ENCODE results near the gene HEATR1. TPM values are rescaled to one million over a fixed set of nuclear protein-coding genes. Genes with fewer than 3 reads are reported as not detected.
"Not testable (repeated sequence)": the region's sequence is repeated elsewhere in the genome, so short reads cannot be mapped to it uniquely, and the experiment has no call there.

The HEATR1 gene
- total RNA-seq, 2 donors from 2014 or later = 34.2 to 45.6 TPM

DNA sequence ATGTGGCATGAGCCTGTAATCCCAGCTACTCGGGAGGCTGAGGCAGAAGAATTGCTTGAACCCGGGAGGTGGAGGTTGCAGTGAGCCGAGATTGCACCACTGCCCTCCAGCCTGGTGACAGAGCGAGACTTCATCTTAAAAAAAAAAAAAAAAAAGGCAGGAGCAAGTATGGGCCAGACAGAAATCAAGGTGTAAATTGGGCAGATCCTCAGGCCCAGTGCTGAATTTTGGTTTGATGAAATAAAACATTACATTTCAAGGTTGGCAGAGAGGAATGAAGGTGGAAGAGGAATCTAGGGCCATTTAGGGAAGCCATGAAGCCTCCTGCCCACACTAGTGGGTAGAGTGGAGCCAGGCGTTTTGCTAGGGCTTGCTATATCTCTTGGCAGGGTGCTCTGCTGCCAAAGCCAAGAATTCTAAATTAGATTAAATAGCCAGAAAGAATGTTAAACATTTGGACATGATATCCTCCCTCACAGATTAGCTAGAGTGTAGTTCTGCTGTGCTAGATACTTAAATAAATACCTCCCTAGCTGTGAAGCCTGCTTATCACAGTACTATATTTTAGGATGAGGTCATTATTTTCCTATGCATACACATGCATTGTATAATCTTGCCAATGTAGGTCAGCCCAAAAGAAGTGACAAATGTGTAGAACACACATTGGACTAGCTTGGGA lies 97.2 kb downstream of the HEATR1 start:
- H3K9me3 ChIP-seq (ENCODE audit: control insufficient read depth, low read length, poor library complexity, severe bottlenecking) = no peaks in the 10 kb centered on the region
- H3K27ac Mint-ChIP-seq = peak overlapping the region; percentile 91
- no peak for ATAC-seq
- H3K4me1 Mint-ChIP-seq = peaks cover 29% of the 10 kb centered on the region
- DNase-seq = no peak
- no peak overlapping the region for H3K4me3 Mint-ChIP-seq
- no peaks in the 10 kb centered on the region for H3K27me3 Mint-ChIP-seq
- H3K36me3 Mint-ChIP-seq (ENCODE audit: low read depth) = no peaks in the 10 kb centered on the region

- ATAC-seq = not testable (repeated sequence)
These were observed 100.0 kb downstream of the HEATR1 start for GRCh38 chr1:236504338-236504737.

GRCh38 chr1:236502972-236503639 lies 101.2 kb downstream of the HEATR1 start:
- Mint-ChIP-seq H3K27me3 (no peaks in the 10 kb centered on the region), H3K36me3 (ENCODE audit: low read depth) (no peaks in the 10 kb centered on the region), H3K27ac (peak overlapping the region; percentile 89), H3K4me3 (peak overlapping the region; percentile 87), H3K4me1 (peaks cover 11% of the 10 kb centered on the region)
- DNase-seq = no peak
- H3K9me3 ChIP-seq (ENCODE audit: control insufficient read depth, low read length, poor library complexity, severe bottlenecking) = no peaks in the 10 kb centered on the region
- no peak for ATAC-seq

More at GRCh38 chr1:236504338-236504737, 100.0 kb downstream of the HEATR1 start:
- not testable (repeated sequence) for DNase-seq; H3K27me3 Mint-ChIP-seq; H3K4me3 Mint-ChIP-seq; H3K36me3 Mint-ChIP-seq (ENCODE audit: low read depth); H3K9me3 ChIP-seq (ENCODE audit: control insufficient read depth, low read length, poor library complexity, severe bottlenecking); H3K27ac Mint-ChIP-seq
- peaks cover 21% of the 10 kb centered on the region for H3K4me1 Mint-ChIP-seq

GRCh38 chr1:236502579-236502971 lies 101.7 kb downstream of the HEATR1 start:
- Mint-ChIP-seq H3K27me3 (no peaks in the 10 kb centered on the region), H3K36me3 (ENCODE audit: low read depth) (no peaks in the 10 kb centered on the region), H3K4me1 (peaks cover 11% of the 10 kb centered on the region), H3K4me3 (peak overlapping the region; percentile 87), H3K27ac (peak overlapping the region; percentile 89)
- ATAC-seq (no peak), DNase-seq (no peak)
- no peaks in the 10 kb centered on the region for H3K9me3 ChIP-seq (ENCODE audit: control insufficient read depth, low read length, poor library complexity, severe bottlenecking)

DNA sequence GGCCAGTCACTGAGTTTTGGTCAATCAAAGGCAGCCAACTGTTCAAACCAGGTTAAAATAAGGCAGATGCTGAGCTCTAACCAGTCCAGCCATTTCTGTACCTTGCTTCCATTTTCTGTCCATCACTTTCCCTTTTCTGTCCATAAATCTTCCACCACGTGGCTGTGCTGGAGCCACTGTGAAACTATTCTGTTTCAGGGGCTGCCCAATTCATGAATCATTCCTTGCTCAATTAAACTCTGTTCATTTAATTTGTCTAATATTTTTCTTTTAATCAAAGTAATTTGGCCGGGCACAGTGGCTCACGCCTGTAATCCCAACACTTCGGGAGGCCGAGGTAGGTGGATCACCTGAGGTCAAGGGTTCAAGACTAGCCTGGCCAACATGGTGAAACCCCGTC lies 103.2 kb downstream of the HEATR1 start:
- no peaks in the 10 kb centered on the region for H3K9me3 ChIP-seq (ENCODE audit: control insufficient read depth, low read length, poor library complexity, severe bottlenecking)
- no peak overlapping the region for H3K27ac Mint-ChIP-seq
- no peak for DNase-seq
- no peaks in the 10 kb centered on the region for H3K27me3 Mint-ChIP-seq
- peaks cover 12% of the 10 kb centered on the region for H3K4me1 Mint-ChIP-seq
- H3K36me3 Mint-ChIP-seq (ENCODE audit: low read depth) = no peaks in the 10 kb centered on the region
- ATAC-seq = no peak
- no peak overlapping the region for H3K4me3 Mint-ChIP-seq

Other genes with a start within 250 kb of the HEATR1 start
- 1 to 10 TPM in 1 of 2 donors, under 1 TPM in 1; 0.37 to 2.5 TPM for gene EDARADD, start 210.2 kb downstream of the HEATR1 start, total RNA-seq
- 100 to 1,000 TPM; 161 to 173 TPM for gene LGALS8, start 80.5 kb downstream of the HEATR1 start, total RNA-seq
- not detected for gene ACTN2, start 82.0 kb upstream of the HEATR1 start, total RNA-seq
- gene MTR, start 190.8 kb upstream of the HEATR1 start, total RNA-seq = 10 to 100 TPM; 45.8 to 52.0 TPM